ENCODE results near the gene RNF126.

- TF ChIP-seq CTCF (conservative IDR thresholded peaks at IDR 0.05), result no peak
- no peak for TF ChIP-seq ZFX (IDR thresholded peaks at IDR 0.05)
These were observed 15.9 kb upstream of the RNF126 start for GRCh38 chr19:678791-679388.

All from C4-2B (cell line).